ENCODE data around the gene COPS6. TPM values are rescaled to one million over a fixed set of nuclear protein-coding genes. Genes with fewer than 3 reads are reported as not detected.

The COPS6 gene
- total RNA-seq, 1 experiment from 2014 or later, result 182 TPM

DNA sequence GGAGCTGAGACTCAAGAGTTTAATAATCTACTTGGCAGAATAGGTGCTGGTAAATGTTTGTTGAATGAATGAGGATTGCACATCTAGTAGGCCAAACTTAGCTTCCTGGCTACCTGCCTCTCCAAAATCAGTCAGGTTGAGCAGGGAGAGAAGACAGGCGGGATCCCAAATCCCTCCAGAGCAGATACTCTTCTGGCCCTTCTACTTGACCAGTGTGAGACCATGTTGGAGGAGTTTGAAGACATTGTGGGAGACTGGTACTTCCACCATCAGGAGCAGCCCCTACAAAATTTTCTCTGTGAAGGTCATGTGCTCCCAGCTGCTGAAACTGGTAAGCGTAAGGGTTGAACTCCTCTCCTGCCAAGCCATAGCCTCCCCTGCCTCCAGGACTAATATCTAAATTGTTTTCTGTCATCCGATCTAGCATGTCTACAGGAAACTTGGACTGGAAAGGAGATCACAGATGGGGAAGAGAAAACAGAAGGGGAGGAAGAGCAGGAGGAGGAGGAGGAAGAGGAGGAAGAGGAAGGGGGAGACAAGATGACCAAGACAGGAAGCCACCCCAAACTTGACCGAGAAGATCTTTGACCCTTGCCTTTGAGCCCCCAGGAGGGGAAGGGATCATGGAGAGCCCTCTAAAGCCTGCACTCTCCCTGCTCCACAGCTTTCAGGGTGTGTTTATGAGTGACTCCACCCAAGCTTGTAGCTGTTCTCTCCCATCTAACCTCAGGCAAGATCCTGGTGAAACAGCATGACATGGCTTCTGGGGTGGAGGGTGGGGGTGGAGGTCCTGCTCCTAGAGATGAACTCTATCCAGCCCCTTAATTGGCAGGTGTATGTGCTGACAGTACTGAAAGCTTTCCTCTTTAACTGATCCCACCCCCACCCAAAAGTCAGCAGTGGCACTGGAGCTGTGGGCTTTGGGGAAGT, 35.8 kb downstream of the COPS6 start:
- Histone ChIP-seq H3K27me3 (ENCODE audit: control insufficient read depth, insufficient read depth, low read length) (no peaks in the 10 kb centered on the region), H3K4me1 (ENCODE audit: control insufficient read depth, insufficient read depth, low read length) (peaks cover 27% of the 10 kb centered on the region), H3K27ac (ENCODE audit: low read length) (no peak overlapping the region), H3K9me3 (ENCODE audit: control insufficient read depth, insufficient read depth, low read depth, low read length) (no peaks in the 10 kb centered on the region), H3K36me3 (ENCODE audit: control insufficient read depth, insufficient read depth, low read length) (peaks cover 2% of the 10 kb centered on the region; the same call in 1 of the 2 replicates), H3K4me3 (ENCODE audit: low read depth in 2 of 2, low read length in 2 of 2) (no peak overlapping the region)
- intact Hi-C loops (cut with micrococcal nuclease; ENCODE audit: unreplicated experiment), result no loop called here
- in situ Hi-C loops (cut with HindIII; ENCODE audit: low pct_unique_long_range_greater_than_20kb, low sequenced_read_pairs), result no loop called here
- DNase-seq (ENCODE audit: low read depth, low spot score) (no peak), ATAC-seq (no peak)
- POLR2A ChIA-PET, result interaction anchor here (0.6 to 1.0 kb wide), 5 partner anchors 24 to 108 kb away, joined by 3 to 11 read pairs (median 4); no protein-coding TSS in a partner anchor
- TF ChIP-seq, protein P1, sequence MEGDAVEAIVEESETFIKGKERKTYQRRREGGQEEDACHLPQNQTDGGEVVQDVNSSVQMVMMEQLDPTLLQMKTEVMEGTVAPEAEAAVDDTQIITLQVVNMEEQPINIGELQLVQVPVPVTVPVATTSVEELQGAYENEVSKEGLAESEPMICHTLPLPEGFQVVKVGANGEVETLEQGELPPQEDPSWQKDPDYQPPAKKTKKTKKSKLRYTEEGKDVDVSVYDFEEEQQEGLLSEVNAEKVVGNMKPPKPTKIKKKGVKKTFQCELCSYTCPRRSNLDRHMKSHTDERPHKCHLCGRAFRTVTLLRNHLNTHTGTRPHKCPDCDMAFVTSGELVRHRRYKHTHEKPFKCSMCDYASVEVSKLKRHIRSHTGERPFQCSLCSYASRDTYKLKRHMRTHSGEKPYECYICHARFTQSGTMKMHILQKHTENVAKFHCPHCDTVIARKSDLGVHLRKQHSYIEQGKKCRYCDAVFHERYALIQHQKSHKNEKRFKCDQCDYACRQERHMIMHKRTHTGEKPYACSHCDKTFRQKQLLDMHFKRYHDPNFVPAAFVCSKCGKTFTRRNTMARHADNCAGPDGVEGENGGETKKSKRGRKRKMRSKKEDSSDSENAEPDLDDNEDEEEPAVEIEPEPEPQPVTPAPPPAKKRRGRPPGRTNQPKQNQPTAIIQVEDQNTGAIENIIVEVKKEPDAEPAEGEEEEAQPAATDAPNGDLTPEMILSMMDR (IDR thresholded peaks at IDR 0.05), result no peak
- TF ChIP-seq REST (IDR thresholded peaks at IDR 0.05; ENCODE audit: insufficient read depth in 1 of 2, low read depth in 2 of 2, low read length in 1 of 2) (no peak), TCF7L2 (IDR thresholded peaks at IDR 0.05; ENCODE audit: low read depth, low read length) (no peak), SIN3A (IDR thresholded peaks at IDR 0.05; ENCODE audit: borderline replicate concordance, insufficient read depth, low read depth, low read length) (no peak)
- BruUV-seq (replicated peaks), result TSS peak; percentile 57
- CTCF ChIA-PET, result interaction anchor here (0.5 to 1.2 kb wide), 2 partner anchors 23 to 93 kb away, joined by 3 to 5 read pairs; no protein-coding TSS in a partner anchor

DNA sequence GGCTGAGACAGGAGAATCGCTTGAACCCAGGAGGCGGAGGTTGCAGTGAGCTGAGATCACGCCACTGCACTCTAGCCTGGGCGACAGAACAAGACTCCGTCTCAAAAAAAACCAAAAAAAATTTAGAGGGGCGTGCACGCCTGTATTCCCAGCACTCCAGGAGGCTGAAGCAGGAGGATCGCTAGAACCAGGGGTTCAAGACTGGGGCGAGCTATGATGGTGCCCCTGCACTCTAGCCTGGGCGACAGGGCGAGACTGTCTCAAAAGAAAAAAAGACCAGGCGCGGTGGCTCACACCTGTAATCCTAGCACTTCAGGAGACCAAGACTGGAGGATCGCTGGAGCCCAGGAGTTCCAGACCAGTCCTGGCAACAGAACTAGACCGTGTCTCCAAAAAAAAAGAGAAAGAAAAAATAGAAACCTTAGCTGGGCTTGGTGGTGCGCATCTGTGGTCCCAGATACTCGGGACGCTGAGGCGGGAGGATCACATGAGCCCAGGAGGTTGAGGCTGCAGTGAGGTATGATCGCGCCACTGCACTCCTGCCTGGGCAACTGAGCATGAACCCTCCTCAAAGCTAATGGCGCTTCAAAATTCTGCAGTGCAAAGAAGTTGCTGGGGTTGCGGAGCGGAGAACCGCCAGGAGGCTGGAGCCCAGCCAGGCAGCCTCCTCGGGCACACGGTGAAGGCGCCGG, 37.6 kb downstream of the COPS6 start:
- H3K36me3 ChIP-seq (ENCODE audit: control insufficient read depth, insufficient read depth, low read length), result peaks cover 2% of the 10 kb centered on the region; the same call in 1 of the 2 replicates
- peak overlapping the region; percentile 82 to 98 for H3K4me3 ChIP-seq (ENCODE audit: low read depth in 2 of 2, low read length in 2 of 2)
- H3K4me1 ChIP-seq (ENCODE audit: control insufficient read depth, insufficient read depth, low read length), result peaks cover 22% of the 10 kb centered on the region
- TF ChIP-seq REST (IDR thresholded peaks at IDR 0.05; ENCODE audit: insufficient read depth in 1 of 2, low read depth in 2 of 2, low read length in 1 of 2), result no peak
- TF ChIP-seq POLR2AphosphoS5 (IDR thresholded peaks at IDR 0.05; ENCODE audit: low read depth, low read length), result no peak
- TF ChIP-seq, protein P1 (IDR thresholded peaks at IDR 0.05), result no peak
- no peak for TF ChIP-seq TCF7L2 (IDR thresholded peaks at IDR 0.05; ENCODE audit: low read depth, low read length)
- no peak for TF ChIP-seq SIN3A (IDR thresholded peaks at IDR 0.05; ENCODE audit: borderline replicate concordance, insufficient read depth, low read depth, low read length)
- no peaks in the 10 kb centered on the region for H3K27me3 ChIP-seq (ENCODE audit: control insufficient read depth, insufficient read depth, low read length)
- in situ Hi-C loops (cut with HindIII; ENCODE audit: low pct_unique_long_range_greater_than_20kb, low sequenced_read_pairs) (no loop called here), intact Hi-C loops (cut with micrococcal nuclease; ENCODE audit: unreplicated experiment) (no loop called here)
- H3K27ac ChIP-seq (ENCODE audit: low read length), result peak overlapping the region; percentile 97
- BruUV-seq (replicated peaks), result TSS peak; percentile 92
- ATAC-seq (peak; percentile 46), DNase-seq (ENCODE audit: low read depth, low spot score) (no peak)
- POLR2A ChIA-PET, result interaction anchor here (0.7 to 0.9 kb wide), 2 partner anchors 24 to 26 kb away, joined by 3 to 15 read pairs; no protein-coding TSS in a partner anchor
- H3K9me3 ChIP-seq (ENCODE audit: control insufficient read depth, insufficient read depth, low read depth, low read length), result no peaks in the 10 kb centered on the region
- CTCF ChIA-PET, result interaction anchor here (0.7 kb wide), 1 partner anchor 23 kb away, joined by 6 read pairs; the partner anchor contains the start of gene LAMTOR4
